HG03457 (cell line): Measurements from ENCODE around the gene ATP1A1.

ENCODE experiments used
- ATAC-seq: cut with Tn5 transposase; IDR thresholded peaks from one replicate; pipeline ENCODE4 v1.9.1; 2021; ENCODE audit warnings: moderate number of reproducible peaks; ENCODE audit not compliant: unreplicated experiment

Gene ATP1A1

GRCh38 chr1:116412480-116412798, 39.4 kb downstream of the ATP1A1 start:
- no peak for ATAC-seq

GRCh38 chr1:116412898-116413297, 39.9 kb downstream of the ATP1A1 start:
- ATAC-seq, result no peak

- no peak for ATAC-seq
Measured at GRCh38 chr1:116413414-116413813, 40.4 kb downstream of the ATP1A1 start.

GRCh38 chr1:116414364-116414763, 41.3 kb downstream of the ATP1A1 start:
- no peak for ATAC-seq

GRCh38 chr1:116415200-116415698, 42.2 kb downstream of the ATP1A1 start:
- no peak for ATAC-seq

- no peak for ATAC-seq
Measured at GRCh38 chr1:116415699-116416533, 42.9 kb downstream of the ATP1A1 start.

- no peak for ATAC-seq
Measured at GRCh38 chr1:116416854-116417513, 43.9 kb downstream of the ATP1A1 start.

GRCh38 chr1:116417678-116418077, 44.6 kb downstream of the ATP1A1 start:
- ATAC-seq, result no peak

- peak; percentile 78 for ATAC-seq
Measured at GRCh38 chr1:116418091-116418830, 45.2 kb downstream of the ATP1A1 start.

GRCh38 chr1:116420417-116421200, 47.6 kb downstream of the ATP1A1 start:
- no peak for ATAC-seq

- no peak for ATAC-seq
Measured at GRCh38 chr1:116424438-116424837, 51.4 kb downstream of the ATP1A1 start.

GRCh38 chr1:116424863-116425262, 51.8 kb downstream of the ATP1A1 start:
- no peak for ATAC-seq

- no peak for ATAC-seq
Measured at GRCh38 chr1:116425987-116426386, 52.9 kb downstream of the ATP1A1 start.

GRCh38 chr1:116426401-116426800, 53.4 kb downstream of the ATP1A1 start:
- ATAC-seq, result no peak

- ATAC-seq, result no peak
Measured at GRCh38 chr1:116428576-116428975, 55.5 kb downstream of the ATP1A1 start.

GRCh38 chr1:116429821-116430374, 56.9 kb downstream of the ATP1A1 start:
- ATAC-seq, result no peak

- no peak for ATAC-seq
Measured at GRCh38 chr1:116431870-116432500, 58.9 kb downstream of the ATP1A1 start.

- no peak for ATAC-seq
Measured at GRCh38 chr1:116432655-116433265, 59.7 kb downstream of the ATP1A1 start.
